Measurements from ENCODE around the gene ESR1. TPM values are rescaled to one million over a fixed set of nuclear protein-coding genes. Genes with fewer than 3 reads are reported as not detected.
"Not testable (repeated sequence)": the region's sequence is repeated elsewhere in the genome, so short reads cannot be mapped to it uniquely, and the experiment has no call there.

Gene ESR1
- total RNA-seq, 1 donor from 2014 or later, result 1.2 TPM

GRCh38 chr6:151875524-151875923 lies 68.0 kb downstream of the ESR1 start:
- intact Hi-C loops (cut with DNase I), result no loop called here
- DNase-seq (no peak), ATAC-seq (ENCODE audit: poor library complexity) (no peak)

DNA sequence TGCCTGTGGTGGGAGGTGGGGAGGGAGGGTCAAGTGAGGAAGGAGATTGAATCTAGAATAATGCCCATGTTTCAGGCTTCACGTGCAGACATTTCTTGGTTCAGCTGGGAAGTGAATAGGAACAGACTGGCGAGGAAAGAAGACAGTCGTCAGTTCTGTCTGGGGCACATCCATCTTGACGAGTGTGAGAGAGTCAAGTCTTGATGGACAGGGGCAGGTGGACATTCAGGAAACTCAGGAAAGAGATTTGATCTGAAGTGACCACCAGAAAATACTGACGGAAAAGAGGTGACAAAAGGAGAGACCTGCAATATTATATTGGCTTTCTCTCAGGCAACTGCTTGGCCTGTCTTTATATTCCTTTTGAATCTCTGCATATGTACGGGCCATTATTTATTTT lies 68.6 kb downstream of the ESR1 start:
- DNase-seq, result no peak
- no peak for ATAC-seq (ENCODE audit: poor library complexity)
- intact Hi-C loops (cut with DNase I), result no loop called here

GRCh38 chr6:151877458-151877857 lies 70.0 kb downstream of the ESR1 start:
- intact Hi-C loops (cut with DNase I), result no loop called here
- DNase-seq (no peak), ATAC-seq (ENCODE audit: poor library complexity) (no peak)

DNA sequence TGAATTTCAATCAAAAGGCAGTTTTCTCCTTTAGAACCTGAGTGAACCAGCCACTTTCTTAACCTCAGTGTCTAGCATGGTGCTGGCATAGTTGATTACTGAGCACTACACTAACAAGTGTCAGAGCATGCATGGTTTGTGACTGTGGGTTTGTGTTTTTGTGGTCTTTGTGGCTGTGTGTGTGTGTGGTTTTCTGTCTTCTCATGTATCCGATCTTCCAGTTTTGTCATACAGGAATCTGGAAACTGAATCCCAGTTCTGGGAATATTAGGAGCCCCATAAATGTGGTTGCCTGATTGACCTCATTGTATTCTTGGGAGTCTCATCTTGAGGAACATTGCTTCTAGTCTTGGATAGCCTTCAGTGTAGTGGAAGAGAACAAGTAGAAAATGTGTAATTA lies 73.7 kb downstream of the ESR1 start:
- ATAC-seq (ENCODE audit: poor library complexity) (no peak), DNase-seq (no peak)
- intact Hi-C loops (cut with DNase I), result no loop called here

DNA sequence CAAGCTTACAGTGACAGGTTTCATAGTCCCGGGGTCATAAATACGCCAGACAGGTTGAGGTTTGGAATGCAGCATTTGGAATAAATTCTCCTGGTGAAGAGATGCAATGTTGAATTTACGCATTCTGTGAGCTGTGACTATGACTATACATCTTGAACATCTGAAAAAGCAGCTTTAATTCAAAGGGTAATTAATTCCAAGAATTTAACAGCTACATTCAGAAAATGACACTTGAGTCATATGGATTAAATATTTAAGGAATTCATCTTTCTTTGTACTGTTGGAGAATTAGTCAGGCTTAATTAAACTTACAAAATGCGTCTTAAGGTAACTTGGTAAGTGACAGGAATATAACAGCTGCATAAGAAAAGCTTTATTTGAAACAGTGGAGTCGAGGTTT lies 74.7 kb downstream of the ESR1 start:
- intact Hi-C loops (cut with DNase I), result no loop called here
- ATAC-seq (ENCODE audit: poor library complexity), result no peak
- DNase-seq, result no peak

GRCh38 chr6:151885234-151885633 lies 77.8 kb downstream of the ESR1 start:
- ATAC-seq (ENCODE audit: poor library complexity) (no peak), DNase-seq (no peak)
- intact Hi-C loops (cut with DNase I), result no loop called here

- ATAC-seq (ENCODE audit: poor library complexity) (no peak), DNase-seq (no peak)
- intact Hi-C loops (cut with DNase I), result no loop called here
These were observed 84.0 kb downstream of the ESR1 start for GRCh38 chr6:151891524-151891923.

GRCh38 chr6:151894426-151894825 lies 86.9 kb downstream of the ESR1 start:
- intact Hi-C loops (cut with DNase I); ATAC-seq (ENCODE audit: poor library complexity): not testable (repeated sequence)

GRCh38 chr6:151899221-151899620 lies 91.7 kb downstream of the ESR1 start:
- intact Hi-C loops (cut with DNase I); ATAC-seq (ENCODE audit: poor library complexity); DNase-seq: not testable (repeated sequence)

More at GRCh38 chr6:151894426-151894825, 86.9 kb downstream of the ESR1 start:
- not testable (repeated sequence) for DNase-seq

DNA sequence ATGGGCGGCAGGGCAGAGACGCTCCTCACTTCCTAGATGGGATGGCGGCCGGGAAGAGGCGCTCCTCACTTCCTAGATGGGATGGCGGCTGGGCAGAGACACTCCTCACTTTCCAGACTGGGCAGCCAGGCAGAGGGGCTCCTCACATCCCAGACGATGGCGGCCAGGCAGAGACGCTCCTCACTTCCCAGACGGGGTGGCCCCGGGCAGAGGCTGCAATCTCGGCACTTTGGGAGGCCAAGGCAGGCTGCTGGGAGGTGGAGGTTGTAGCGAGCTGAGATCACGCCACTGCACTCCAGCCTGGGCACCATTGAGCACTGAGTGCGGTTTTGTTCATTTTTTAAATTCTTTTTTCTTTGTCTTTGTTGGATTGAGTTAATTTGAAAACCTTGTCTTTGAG lies 92.3 kb downstream of the ESR1 start:
- intact Hi-C loops (cut with DNase I); DNase-seq; ATAC-seq (ENCODE audit: poor library complexity): not testable (repeated sequence)

GRCh38 chr6:151900256-151900655 lies 92.8 kb downstream of the ESR1 start:
- DNase-seq, result no peak
- ATAC-seq (ENCODE audit: poor library complexity), result no peak
- intact Hi-C loops (cut with DNase I), result no loop called here

- DNase-seq, result no peak
- intact Hi-C loops (cut with DNase I), result no loop called here
- no peak for ATAC-seq (ENCODE audit: poor library complexity)
These were observed 93.5 kb downstream of the ESR1 start for GRCh38 chr6:151901009-151901411.

DNA sequence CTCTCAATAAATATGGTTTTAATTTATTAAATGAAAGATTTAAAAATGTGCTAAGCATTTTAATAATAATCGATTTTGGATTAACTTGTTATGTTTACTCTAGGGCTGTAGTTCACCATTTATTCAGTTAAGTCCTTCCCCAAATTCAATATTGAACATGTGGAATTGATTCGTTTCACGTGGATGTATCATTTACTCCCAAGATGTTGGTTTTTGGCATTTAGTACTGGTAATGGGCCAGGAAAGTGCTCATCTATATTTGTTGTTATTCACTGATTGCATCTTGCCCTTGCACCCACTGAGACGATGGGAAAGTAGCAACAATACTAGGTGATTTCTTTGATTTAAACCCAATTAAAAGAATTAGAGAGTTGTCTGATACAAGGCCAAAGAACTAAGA lies 97.1 kb downstream of the ESR1 start:
- DNase-seq (no peak), ATAC-seq (ENCODE audit: poor library complexity) (no peak)
- intact Hi-C loops (cut with DNase I), result no loop called here

DNA sequence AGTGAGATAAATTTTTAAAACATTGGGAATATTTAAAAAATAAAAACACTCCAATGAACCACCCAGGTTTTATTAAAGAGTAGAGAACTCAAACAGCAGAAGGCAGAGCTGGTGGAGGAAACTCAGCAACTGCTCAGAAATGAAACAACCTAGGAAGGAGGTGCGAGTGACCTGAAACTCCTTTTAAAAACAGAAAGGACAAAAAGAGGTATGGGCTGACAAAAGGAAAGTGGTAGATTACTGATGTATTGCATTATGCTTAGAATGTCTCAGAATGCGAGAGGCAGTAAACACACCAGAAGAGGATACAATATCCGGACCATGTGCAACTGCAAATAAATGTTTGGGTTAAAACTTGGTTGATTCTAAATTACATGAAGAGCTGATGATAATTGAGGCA lies 97.6 kb downstream of the ESR1 start:
- intact Hi-C loops (cut with DNase I), result no loop called here
- DNase-seq, result no peak

GRCh38 chr6:151905854-151906253 lies 98.4 kb downstream of the ESR1 start:
- DNase-seq (no peak), ATAC-seq (ENCODE audit: poor library complexity) (no peak)
- intact Hi-C loops (cut with DNase I), result no loop called here

More for the DNA sequence above, 97.6 kb downstream of the ESR1 start:
- no peak for ATAC-seq (ENCODE audit: poor library complexity)

DNA sequence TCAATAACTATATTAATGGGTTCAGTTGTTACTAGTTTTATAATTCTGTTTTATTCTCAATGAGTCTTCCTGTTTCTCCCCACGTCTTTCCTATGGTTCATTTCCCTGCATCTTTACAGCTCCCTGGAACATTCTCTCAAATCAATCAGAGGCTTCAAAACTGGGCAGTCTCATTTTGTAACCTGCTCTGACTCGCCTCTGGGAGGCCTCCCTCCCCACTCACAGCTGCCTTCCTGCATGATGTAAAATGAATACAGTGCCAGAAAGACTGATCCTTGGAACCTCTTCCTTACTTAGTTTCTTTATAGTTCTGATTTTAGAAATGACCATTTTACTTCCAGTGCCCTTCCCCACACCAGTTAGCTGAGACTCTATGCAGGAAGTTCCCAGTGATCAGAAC lies 103.9 kb downstream of the ESR1 start:
- intact Hi-C loops (cut with DNase I), result no loop called here
- ATAC-seq (ENCODE audit: poor library complexity) (no peak), DNase-seq (no peak)

DNA sequence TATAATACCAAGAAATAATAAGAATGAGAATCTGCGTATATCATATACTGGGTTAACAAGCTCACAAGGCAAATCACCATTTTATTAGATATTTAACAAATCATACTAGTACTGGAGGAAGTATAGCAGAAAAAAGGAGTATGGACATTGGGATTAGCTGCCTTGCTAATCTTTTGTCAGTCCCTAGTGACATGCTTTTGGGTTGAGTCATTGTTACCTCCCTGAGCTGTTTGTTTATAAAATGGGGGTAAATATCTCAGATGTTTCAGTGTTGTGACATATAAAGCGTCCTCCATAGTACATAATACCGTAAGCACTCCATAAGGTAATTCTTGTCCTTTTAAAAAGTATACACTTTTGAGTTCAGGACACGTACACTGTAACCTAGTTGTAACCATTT lies 107.0 kb downstream of the ESR1 start:
- no peak for DNase-seq
- intact Hi-C loops (cut with DNase I), result no loop called here
- ATAC-seq (ENCODE audit: poor library complexity), result no peak

DNA sequence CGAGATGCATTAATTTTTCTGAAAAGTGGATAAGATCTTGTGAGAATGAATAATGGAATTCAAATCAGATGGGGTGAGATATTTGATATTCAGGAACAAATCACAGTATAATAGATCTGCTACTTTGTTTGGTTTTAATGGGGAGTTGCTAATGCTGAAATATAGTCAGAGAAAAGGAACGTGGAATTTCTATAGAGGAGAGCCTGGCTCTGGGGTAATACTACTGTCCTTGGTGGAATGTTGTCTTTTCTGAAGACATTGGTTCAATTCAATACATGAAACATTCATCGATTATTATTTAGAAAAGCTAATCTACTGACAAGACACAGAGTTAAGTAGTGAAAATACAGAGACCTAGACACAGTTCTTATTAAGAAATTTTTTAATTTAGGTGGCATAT lies 108.6 kb downstream of the ESR1 start:
- no peak for ATAC-seq (ENCODE audit: poor library complexity)
- intact Hi-C loops (cut with DNase I), result no loop called here
- DNase-seq, result no peak

DNA sequence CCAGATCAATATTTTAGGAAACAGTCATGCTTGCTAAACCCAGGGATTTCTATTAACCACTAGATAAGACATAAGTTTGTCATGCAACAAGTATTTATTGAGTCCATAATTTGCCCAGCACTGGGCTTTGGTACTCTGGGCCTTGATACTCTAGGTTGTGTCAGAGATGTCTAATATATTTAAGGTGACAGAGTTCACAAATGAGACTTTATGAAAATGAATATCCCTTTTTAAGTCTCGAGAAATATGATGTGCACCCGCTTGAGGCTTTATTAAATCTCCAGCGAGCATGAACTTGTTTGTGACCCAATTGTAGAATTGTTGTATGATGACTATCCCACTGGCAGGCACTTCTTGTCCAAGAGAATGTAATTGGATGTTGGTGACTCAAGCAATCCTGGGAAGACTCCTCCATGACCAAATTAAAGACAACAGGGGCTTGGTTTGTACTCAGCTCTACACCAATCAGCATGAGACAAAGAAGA lies 109.2 kb downstream of the ESR1 start:
- intact Hi-C loops (cut with DNase I), result no loop called here
- DNase-seq, result no peak
- ATAC-seq (ENCODE audit: poor library complexity), result no peak

GRCh38 chr6:151917531-151918329 lies 110.2 kb downstream of the ESR1 start:
- ATAC-seq (ENCODE audit: poor library complexity) (no peak), DNase-seq (no peak)
- intact Hi-C loops (cut with DNase I), result no loop called here

GRCh38 chr6:151940307-151940706 lies 132.8 kb downstream of the ESR1 start:
- DNase-seq (no peak), ATAC-seq (ENCODE audit: poor library complexity) (no peak)
- intact Hi-C loops (cut with DNase I), result no loop called here

All from Right ventricle myocardium superior (tissue), 1 donor.